SK-N-SH (cell line): ENCODE measurements around the gene WDR44. TPM values are rescaled to one million over a fixed set of nuclear protein-coding genes. Genes with fewer than 3 reads are reported as not detected.

Source experiments
- CTCF ChIA-PET: fragments of 300-600, 350-600 bp; formaldehyde crosslinking; extraction: SDS; loops from one replicate; lab custom pipeline; 2021; lab: Yijun Ruan, JAX
- POLR2A ChIA-PET: fragments of 350-600 bp; sonication (Branson Sonifier 250); formaldehyde crosslinking; extraction: SDS; loops from one replicate; lab custom pipeline; 2020; ENCODE audit warnings: antibody characterized with exemption, inconsistent platforms; lab: Yijun Ruan, JAX
- DNase-seq: peaks from one replicate; pipeline ENCODE4 v3.0.0; 2012
- H2AFZ ChIP-seq: fragments of 200-600 bp; sonication (generic); 2 replicates; pipeline ENCODE4 v1.8.1; 2016; ENCODE audit warnings: antibody characterized with exemption, mild to moderate bottlenecking, low read depth
- H3F3A ChIP-seq: fragments of 200-600 bp; sonication (generic); replicated peaks from 2 replicates; pipeline ENCODE3; 2016; ENCODE audit warnings: antibody characterized with exemption, mild to moderate bottlenecking; ENCODE audit not compliant: insufficient read depth
- H3K27ac ChIP-seq, 2 experiments: fragments of 200-500 bp in 1 of 2; fragments of 200-600 bp in 1 of 2; sonication (Bioruptor generic) in 1 of 2; sonication (generic), shearing (Covaris generic) in 1 of 2; 2 replicates each; pipeline versions ENCODE4 v1.5.1 to v1.6.1; 2014 to 2016; ENCODE audit warnings: low read depth in 2 of 2, inconsistent platforms in 1 of 2, low read length in 1 of 2, mild to moderate bottlenecking in 1 of 2, mixed read lengths in 1 of 2
- H3K27me3 ChIP-seq: fragments of 200-600 bp; sonication (generic), shearing (Covaris generic); 2 replicates; pipeline ENCODE4 v1.6.1; 2016; ENCODE audit warnings: mixed run types; ENCODE audit not compliant: insufficient read depth
- H3K36me3 ChIP-seq, 2 experiments: fragments of 200-500 bp in 1 of 2; fragments of 200-600 bp in 1 of 2; sonication (Bioruptor generic) in 1 of 2; sonication (generic) in 1 of 2; replicated peaks in 1 of 2; 2 replicates each; pipeline versions ENCODE3 to v1.5.1; 2014 to 2016; ENCODE audit warnings: low read length in 1 of 2, mild to moderate bottlenecking in 1 of 2; ENCODE audit not compliant: insufficient read depth in 2 of 2, control insufficient read depth in 1 of 2
- H3K4me1 ChIP-seq, 2 experiments: fragments of 200-500 bp in 1 of 2; fragments of 200-600 bp in 1 of 2; sonication (Bioruptor generic) in 1 of 2; sonication (generic), shearing (Covaris generic) in 1 of 2; 2 replicates each; pipeline versions ENCODE4 v1.5.1 to v1.6.1; 2014 to 2016; ENCODE audit warnings: low read depth in 1 of 2, low read length in 1 of 2, mixed run types in 1 of 2; ENCODE audit not compliant: insufficient read depth in 2 of 2, control insufficient read depth in 1 of 2
- H3K4me2 ChIP-seq: fragments of 200-600 bp; sonication (generic), shearing (Covaris generic); 2 replicates; pipeline ENCODE4 v1.6.1; 2017; ENCODE audit warnings: mixed run types
- H3K4me3 ChIP-seq, 2 experiments: fragments of 200-500 bp in 1 of 2; fragments of 200-600 bp in 1 of 2; sonication (Bioruptor generic) in 1 of 2; sonication (generic), shearing (Covaris generic) in 1 of 2; 2 replicates each; pipeline versions ENCODE4 v1.5.1 to v1.8.1; 2014 to 2016; ENCODE audit warnings: low read depth in 2 of 2, inconsistent platforms in 1 of 2, low read length in 1 of 2, mild to moderate bottlenecking in 1 of 2, mixed read lengths in 1 of 2, moderate library complexity in 1 of 2
- H3K79me2 ChIP-seq: fragments of 200-600 bp; sonication (generic); 2 replicates; pipeline ENCODE4 v1.8.1; 2017; ENCODE audit warnings: mild to moderate bottlenecking; ENCODE audit not compliant: insufficient read depth
- H3K9ac ChIP-seq: fragments of 200-600 bp; sonication (generic); 2 replicates; pipeline ENCODE4 v1.6.1; 2017; ENCODE audit warnings: mixed run types
- H3K9me2 ChIP-seq: fragments of 200-600 bp; sonication (generic); 2 replicates; pipeline ENCODE4 v1.6.1; 2017; ENCODE audit warnings: mixed run types
- H3K9me3 ChIP-seq: fragments of 200-600 bp; sonication (generic); 2 replicates; pipeline ENCODE4 v1.6.1; 2017; ENCODE audit warnings: mixed run types, mild to moderate bottlenecking, moderate library complexity
- H4K20me1 ChIP-seq: fragments of 200-600 bp; sonication (generic); 2 replicates; pipeline ENCODE4 v1.6.1; 2017; ENCODE audit warnings: mild to moderate bottlenecking, mixed run types; ENCODE audit not compliant: insufficient read depth
- CHD2 ChIP-seq: fragments of 150-350 bp; IDR thresholded peaks from 2 replicates; pipeline ENCODE4 v1.6.1; 2018; ENCODE audit warnings: low read length; ENCODE audit not compliant: partially characterized antibody
- GATA2 ChIP-seq: sonication (generic); formaldehyde crosslinking; IDR thresholded peaks from 2 replicates; pipeline ENCODE4 v1.5.0; 2020; ENCODE audit warnings: mild to moderate bottlenecking, missing genetic modification reagents
- NFIC ChIP-seq: IDR thresholded peaks from 2 replicates; pipeline ENCODE4 v1.4.0; 2012; ENCODE audit warnings: borderline replicate concordance
- RAD21 ChIP-seq: IDR thresholded peaks from 2 replicates; pipeline ENCODE4 v1.6.1; 2012; ENCODE audit warnings: mild to moderate bottlenecking, low read length
- RFX5 ChIP-seq: IDR thresholded peaks from 2 replicates; pipeline ENCODE4 v1.6.1; 2012; ENCODE audit warnings: mild to moderate bottlenecking, improper control_type of control experiment, low read length
- TAF1 ChIP-seq: IDR thresholded peaks from 2 replicates; pipeline ENCODE4 v1.6.1; 2012; ENCODE audit warnings: low read depth, mild to moderate bottlenecking, low read length, moderate library complexity, borderline replicate concordance
- TCF12 ChIP-seq: IDR thresholded peaks from 2 replicates; pipeline ENCODE4 v1.4.0; 2012
- WGBS: methylation state at CpG from one replicate; pipeline ENCODE4 v1.1.6; 2017; ENCODE audit warnings: low lambda C conversion rate; 5-methylcytosine and 5-hydroxymethylcytosine counted together
- polyA plus RNA-seq, 3 experiments: library from polyadenylated mRNA; depleted of rRNA; stranded (reverse); fragments of >200 nt; gene quantifications; 2 replicates each; pipeline ENCODE4 v1.2.3, GENCODE V29; 2012
- TF ChIP-seq, protein P1 (sequence below): IDR thresholded peaks from 2 replicates; pipeline ENCODE4 v1.4.0; 2012; ENCODE audit warnings: low read depth
- TF ChIP-seq, protein P2 (sequence below): IDR thresholded peaks from 2 replicates; pipeline ENCODE4 v1.6.1; 2012; ENCODE audit warnings: mild to moderate bottlenecking, low read depth, low read length, moderate library complexity

The WDR44 gene
- polyA plus RNA-seq, 1 of the 3 experiments (the other 2 are of a cell fraction): 5.3 TPM

DNA sequence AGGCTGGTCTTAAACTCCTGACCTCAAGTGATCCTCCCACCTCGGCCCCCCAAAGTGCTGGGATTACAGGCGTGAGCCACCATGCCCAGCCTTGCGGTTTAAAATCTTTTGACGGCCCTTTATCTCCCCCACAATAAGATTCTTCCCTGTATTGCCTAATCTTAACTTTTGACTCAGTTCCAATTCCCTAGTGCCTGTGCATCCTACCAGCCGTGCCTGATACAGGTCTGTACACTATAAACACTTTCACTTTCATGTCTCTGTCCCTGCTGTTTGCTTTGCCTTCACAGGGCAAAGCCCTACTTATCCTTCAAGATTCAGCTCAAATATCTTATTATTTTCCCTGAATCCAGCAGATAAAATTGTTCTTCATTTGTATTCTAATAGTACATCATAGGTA lies 74.6 kb downstream of the WDR44 start:
- Histone ChIP-seq H3K27me3 (no peaks in the 10 kb centered on the region), H3K4me3 (no peak overlapping the region), H2AFZ (no peak overlapping the region), H3K79me2 (no peaks in the 10 kb centered on the region; the same call in 1 of the 2 replicates), H3K4me1 (no peaks in the 10 kb centered on the region; a peak in 1 of 4 replicates), H3K4me2 (no peak overlapping the region; the same call in 1 of the 2 replicates), H4K20me1 (no peaks in the 10 kb centered on the region), H3K9me3 (no peaks in the 10 kb centered on the region), H3K36me3 (no peaks in the 10 kb centered on the region), H3K27ac (no peak overlapping the region), H3K9me2 (no peaks in the 10 kb centered on the region), H3K9ac (no peak overlapping the region), H3F3A (no peaks in the 10 kb centered on the region)
- TF ChIP-seq TAF1 (no peak), RFX5 (no peak)
- TF ChIP-seq, protein P1, sequence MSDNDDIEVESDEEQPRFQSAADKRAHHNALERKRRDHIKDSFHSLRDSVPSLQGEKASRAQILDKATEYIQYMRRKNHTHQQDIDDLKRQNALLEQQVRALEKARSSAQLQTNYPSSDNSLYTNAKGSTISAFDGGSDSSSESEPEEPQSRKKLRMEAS: no peak
- CTCF ChIA-PET: no interaction called here
- POLR2A ChIA-PET: no interaction called here
- DNase-seq: no peak
- WGBS: 41% methylated on average over 5 of the region's 5 CpGs

DNA sequence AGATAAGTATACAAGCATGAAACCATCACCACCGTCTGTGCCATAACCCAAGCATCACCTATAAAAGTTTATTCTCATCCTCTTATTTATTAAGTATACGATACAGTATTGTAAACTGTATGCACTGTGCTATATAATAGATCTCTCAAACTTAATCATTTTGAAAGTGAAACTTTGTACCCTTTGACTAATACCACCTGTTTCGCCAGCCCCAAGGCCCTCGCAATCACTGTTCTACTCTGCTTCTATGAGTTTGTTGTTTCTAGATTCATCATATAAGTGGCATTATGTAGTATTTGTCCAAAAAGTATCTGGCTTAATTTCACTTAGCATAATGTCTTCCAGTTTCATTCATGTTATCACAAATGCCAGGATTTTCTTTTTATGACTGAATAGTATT lies 77.7 kb downstream of the WDR44 start:
- Histone ChIP-seq H3K9me2 (no peaks in the 10 kb centered on the region), H3K9ac (no peak overlapping the region), H3K36me3 (no peaks in the 10 kb centered on the region), H3K79me2 (no peaks in the 10 kb centered on the region), H3K4me1 (no peaks in the 10 kb centered on the region; a peak in 1 of 4 replicates), H3K4me2 (no peak overlapping the region)
- TF ChIP-seq CHD2 (no peak), GATA2 (CRISPR knock-in tag) (no peak), NFIC (no peak), TAF1 (no peak), TCF12 (no peak), RAD21 (no peak)
- TF ChIP-seq, protein P2, sequence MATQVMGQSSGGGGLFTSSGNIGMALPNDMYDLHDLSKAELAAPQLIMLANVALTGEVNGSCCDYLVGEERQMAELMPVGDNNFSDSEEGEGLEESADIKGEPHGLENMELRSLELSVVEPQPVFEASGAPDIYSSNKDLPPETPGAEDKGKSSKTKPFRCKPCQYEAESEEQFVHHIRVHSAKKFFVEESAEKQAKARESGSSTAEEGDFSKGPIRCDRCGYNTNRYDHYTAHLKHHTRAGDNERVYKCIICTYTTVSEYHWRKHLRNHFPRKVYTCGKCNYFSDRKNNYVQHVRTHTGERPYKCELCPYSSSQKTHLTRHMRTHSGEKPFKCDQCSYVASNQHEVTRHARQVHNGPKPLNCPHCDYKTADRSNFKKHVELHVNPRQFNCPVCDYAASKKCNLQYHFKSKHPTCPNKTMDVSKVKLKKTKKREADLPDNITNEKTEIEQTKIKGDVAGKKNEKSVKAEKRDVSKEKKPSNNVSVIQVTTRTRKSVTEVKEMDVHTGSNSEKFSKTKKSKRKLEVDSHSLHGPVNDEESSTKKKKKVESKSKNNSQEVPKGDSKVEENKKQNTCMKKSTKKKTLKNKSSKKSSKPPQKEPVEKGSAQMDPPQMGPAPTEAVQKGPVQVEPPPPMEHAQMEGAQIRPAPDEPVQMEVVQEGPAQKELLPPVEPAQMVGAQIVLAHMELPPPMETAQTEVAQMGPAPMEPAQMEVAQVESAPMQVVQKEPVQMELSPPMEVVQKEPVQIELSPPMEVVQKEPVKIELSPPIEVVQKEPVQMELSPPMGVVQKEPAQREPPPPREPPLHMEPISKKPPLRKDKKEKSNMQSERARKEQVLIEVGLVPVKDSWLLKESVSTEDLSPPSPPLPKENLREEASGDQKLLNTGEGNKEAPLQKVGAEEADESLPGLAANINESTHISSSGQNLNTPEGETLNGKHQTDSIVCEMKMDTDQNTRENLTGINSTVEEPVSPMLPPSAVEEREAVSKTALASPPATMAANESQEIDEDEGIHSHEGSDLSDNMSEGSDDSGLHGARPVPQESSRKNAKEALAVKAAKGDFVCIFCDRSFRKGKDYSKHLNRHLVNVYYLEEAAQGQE: no peak
- TF ChIP-seq, all 33 proteins: peak for 0
- no peaks in the 10 kb centered on the region for H3K9me3 ChIP-seq
- H2AFZ ChIP-seq: no peak overlapping the region
- 57% methylated on average over 4 of the region's 4 CpGs for WGBS
- no peaks in the 10 kb centered on the region for H4K20me1 ChIP-seq
- H3K27me3 ChIP-seq: no peaks in the 10 kb centered on the region
- no peaks in the 10 kb centered on the region for H3F3A ChIP-seq
- H3K27ac ChIP-seq: no peak overlapping the region
- CTCF ChIA-PET: no interaction called here
- H3K4me3 ChIP-seq: no peak overlapping the region
- POLR2A ChIA-PET: no interaction called here
- no peak for DNase-seq
